Ishikawa (cell line): ENCODE measurements around the gene RAET1G.

Source experiments
- CEBPB ChIP-seq: IDR thresholded peaks from 2 replicates; pipeline ENCODE4 v1.6.1; 2012
- CREB1 ChIP-seq: IDR thresholded peaks from 2 replicates; pipeline ENCODE4 v1.6.1; 2012; ENCODE audit warnings: low read depth
- EP300 ChIP-seq: IDR thresholded peaks from 2 replicates; pipeline ENCODE4 v1.6.1; 2012; ENCODE audit warnings: borderline replicate concordance
- FOXM1 ChIP-seq: IDR thresholded peaks from 2 replicates; pipeline ENCODE4 v1.6.1; 2012; ENCODE audit warnings: low read depth, borderline replicate concordance
- MAX ChIP-seq: IDR thresholded peaks from 2 replicates; pipeline ENCODE4 v1.6.1; 2012
- NFIC ChIP-seq: IDR thresholded peaks from 2 replicates; pipeline ENCODE4 v1.6.1; 2012
- RAD21 ChIP-seq: IDR thresholded peaks from 2 replicates; pipeline ENCODE4 v1.6.1; 2012; ENCODE audit warnings: low read depth
- REST ChIP-seq: IDR thresholded peaks from 2 replicates; pipeline ENCODE4 v1.6.1; 2012; ENCODE audit warnings: low read depth, mild to moderate bottlenecking
- TAF1 ChIP-seq: IDR thresholded peaks from 2 replicates; pipeline ENCODE4 v1.6.1; 2012; ENCODE audit warnings: low read depth, mild to moderate bottlenecking
- TCF12 ChIP-seq: IDR thresholded peaks from 2 replicates; pipeline ENCODE4 v1.6.1; 2012; ENCODE audit warnings: low read depth
- TEAD4 ChIP-seq: IDR thresholded peaks from 2 replicates; pipeline ENCODE4 v1.6.1; 2012
- USF1 ChIP-seq: IDR thresholded peaks from 2 replicates; pipeline ENCODE4 v1.6.1; 2012
- YY1 ChIP-seq: IDR thresholded peaks from 2 replicates; pipeline ENCODE4 v1.6.1; 2012; ENCODE audit warnings: low read depth

GRCh38 chr6:149965194-149966020, 42.5 kb upstream of the RAET1G start:
- TF ChIP-seq FOXM1: no peak
- TF ChIP-seq CEBPB: no peak
- TF ChIP-seq RAD21: no peak
- TF ChIP-seq USF1: no peak
- TF ChIP-seq EP300: no peak
- no peak for TF ChIP-seq YY1
- TF ChIP-seq MAX: no peak
- TF ChIP-seq TAF1: no peak
- no peak for TF ChIP-seq TCF12
- no peak for TF ChIP-seq REST
- TF ChIP-seq NFIC: no peak
- TF ChIP-seq TEAD4: no peak
- TF ChIP-seq CREB1: no peak
